NB4 (cell line): ENCODE measurements around the gene KATNB1.

Experiments
- POLR2A ChIP-seq: IDR thresholded peaks from 2 replicates; pipeline ENCODE4 v1.6.1; 2011; ENCODE audit warnings: mild to moderate bottlenecking; ENCODE audit not compliant: insufficient read length; ENCODE audit errors: extremely low read depth
- TF ChIP-seq, protein P1 (sequence below): IDR thresholded peaks from one replicate; pipeline ENCODE4 v1.5.1; 2012; ENCODE audit warnings: low read depth, low read length

DNA sequence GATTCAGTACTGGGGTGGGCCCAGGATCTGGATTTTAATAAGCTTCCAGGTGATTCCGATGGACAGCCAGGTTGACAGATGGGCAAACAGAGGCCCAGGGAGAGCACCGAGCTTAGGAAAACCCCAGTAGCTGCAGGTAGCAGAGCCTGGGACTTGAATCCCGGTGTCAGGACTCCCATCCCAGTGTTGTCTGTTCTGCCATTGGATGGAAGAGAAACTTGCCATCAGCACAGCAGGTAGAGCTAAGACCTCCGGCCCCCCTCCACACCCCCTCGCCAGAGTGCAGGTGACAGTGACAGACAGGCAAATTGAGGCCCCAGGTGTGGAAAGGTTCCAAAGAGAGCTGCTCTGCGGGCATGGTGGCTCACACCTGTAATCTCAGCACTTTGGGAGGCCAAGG lies 12.4 kb downstream of the KATNB1 start:
- TF ChIP-seq, protein P1, sequence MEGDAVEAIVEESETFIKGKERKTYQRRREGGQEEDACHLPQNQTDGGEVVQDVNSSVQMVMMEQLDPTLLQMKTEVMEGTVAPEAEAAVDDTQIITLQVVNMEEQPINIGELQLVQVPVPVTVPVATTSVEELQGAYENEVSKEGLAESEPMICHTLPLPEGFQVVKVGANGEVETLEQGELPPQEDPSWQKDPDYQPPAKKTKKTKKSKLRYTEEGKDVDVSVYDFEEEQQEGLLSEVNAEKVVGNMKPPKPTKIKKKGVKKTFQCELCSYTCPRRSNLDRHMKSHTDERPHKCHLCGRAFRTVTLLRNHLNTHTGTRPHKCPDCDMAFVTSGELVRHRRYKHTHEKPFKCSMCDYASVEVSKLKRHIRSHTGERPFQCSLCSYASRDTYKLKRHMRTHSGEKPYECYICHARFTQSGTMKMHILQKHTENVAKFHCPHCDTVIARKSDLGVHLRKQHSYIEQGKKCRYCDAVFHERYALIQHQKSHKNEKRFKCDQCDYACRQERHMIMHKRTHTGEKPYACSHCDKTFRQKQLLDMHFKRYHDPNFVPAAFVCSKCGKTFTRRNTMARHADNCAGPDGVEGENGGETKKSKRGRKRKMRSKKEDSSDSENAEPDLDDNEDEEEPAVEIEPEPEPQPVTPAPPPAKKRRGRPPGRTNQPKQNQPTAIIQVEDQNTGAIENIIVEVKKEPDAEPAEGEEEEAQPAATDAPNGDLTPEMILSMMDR, result no peak
- no peak for TF ChIP-seq POLR2A
